HTERT RPE-1 (cell line): ENCODE results near the gene KANSL1L.

Experiments
- in situ Hi-C: fragments of 300-500 bp; cut with MboI; formaldehyde crosslinking; loops from 4 replicates; pipeline ENCODE4 v1.14.3; 2020; ENCODE audit warnings: low sequenced_read_pairs

The KANSL1L gene

DNA sequence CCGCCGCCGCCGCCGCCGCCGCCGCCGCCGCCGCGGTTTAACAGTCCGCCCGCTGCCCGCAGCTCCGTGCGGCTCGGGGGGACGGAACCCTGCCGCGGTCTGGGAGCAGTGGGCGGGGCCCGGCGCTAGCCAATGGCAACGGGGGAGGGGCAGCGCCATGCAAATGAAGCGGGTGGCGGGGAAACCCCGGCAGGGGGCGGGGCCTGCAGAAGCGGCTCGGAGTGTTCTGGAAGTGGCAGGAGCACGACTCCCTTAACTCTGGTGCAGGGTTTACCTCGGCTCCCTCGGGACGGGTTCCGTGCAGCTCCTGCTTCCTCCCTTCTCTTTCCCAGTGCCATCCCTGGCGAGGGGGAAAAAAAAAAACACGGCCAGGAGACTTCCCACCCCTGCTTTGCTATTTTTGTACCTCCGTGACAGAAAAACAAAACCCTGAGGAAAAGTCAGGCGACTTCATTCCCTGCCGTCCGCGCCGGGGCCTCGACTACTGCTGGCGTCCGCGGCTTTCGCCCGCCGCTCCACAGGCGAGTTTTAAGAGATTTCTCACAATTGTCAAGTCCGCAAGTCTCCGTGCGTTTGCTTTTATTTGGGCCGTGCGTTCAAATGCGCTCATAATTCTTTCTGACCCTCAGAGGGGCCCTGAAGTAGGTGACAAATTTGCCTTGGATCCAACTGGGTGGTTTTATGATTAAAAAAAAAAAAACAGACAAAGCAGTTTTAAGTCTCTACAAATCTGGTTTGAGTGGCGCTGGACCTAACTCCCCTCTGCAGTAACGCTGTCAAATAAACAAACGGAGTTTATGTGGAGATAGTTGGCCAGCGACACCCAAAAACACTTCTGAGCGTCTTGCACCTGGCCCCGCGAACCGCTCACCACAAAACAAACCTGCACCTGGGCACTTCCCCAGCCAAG, at the start of gene KANSL1L:
Gene KANSL1L (minus strand): TSS at position 101 of the 910 bp plus-strand sequence. CDS start 16,827 bp downstream, outside the sequence.
- in situ Hi-C loops = no loop called here

- in situ Hi-C loops = no loop called here
Observed at GRCh38 chr2:210215120-210215519, 43.9 kb upstream of the KANSL1L start.

GRCh38 chr2:210210185-210210584, 39.0 kb upstream of the KANSL1L start:
- in situ Hi-C loops = no loop called here

DNA sequence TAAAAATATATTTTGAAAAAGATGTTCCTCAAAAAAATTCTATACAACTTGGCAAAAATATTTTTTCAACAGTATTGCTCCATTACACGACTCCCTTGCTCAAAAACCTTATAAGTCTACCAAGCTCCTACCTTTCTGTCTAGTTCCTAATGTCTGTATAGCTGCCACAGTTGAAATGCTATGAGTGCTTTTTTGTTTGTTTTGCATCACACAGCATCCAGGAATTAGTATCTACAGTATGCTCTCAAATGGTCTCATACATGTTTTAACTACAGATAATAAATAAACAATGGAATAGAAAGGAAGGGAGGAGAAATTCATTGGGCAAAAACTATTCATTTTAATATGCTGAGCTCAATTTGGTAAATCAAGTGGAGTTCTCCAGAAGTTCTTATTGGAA, 36.7 kb upstream of the KANSL1L start:
- in situ Hi-C loops = no loop called here

GRCh38 chr2:210203558-210203957, 32.3 kb upstream of the KANSL1L start:
- in situ Hi-C loops = no loop called here

GRCh38 chr2:210203147-210203546, 31.9 kb upstream of the KANSL1L start:
- in situ Hi-C loops = no loop called here

DNA sequence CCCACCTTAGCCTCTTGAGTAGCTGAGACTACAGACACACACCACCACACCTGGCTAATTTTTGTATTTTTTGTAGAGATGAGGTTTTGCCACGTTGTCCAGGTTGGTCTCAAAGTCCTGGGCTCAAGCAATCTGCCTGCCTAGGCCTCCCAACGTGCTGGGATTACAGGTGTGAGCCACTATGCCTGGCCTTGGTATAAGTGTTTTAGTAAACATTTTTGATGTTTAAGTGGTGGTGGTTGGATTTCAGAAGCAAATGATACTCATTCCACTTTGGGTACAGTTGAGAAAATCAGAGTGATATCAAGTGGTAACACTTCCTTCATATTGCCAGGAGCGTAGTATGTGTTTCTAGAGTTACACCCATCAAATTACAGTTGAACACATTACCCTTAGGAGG, 28.6 kb upstream of the KANSL1L start:
- in situ Hi-C loops = loop anchor here (25.0 kb wide), 1 partner anchor 263 kb away; no protein-coding TSS in a partner anchor

- in situ Hi-C loops = loop anchor here (25.0 kb wide), 1 partner anchor 262 kb away; no protein-coding TSS in a partner anchor
Observed at GRCh38 chr2:210199186-210199765, 28.1 kb upstream of the KANSL1L start.

DNA sequence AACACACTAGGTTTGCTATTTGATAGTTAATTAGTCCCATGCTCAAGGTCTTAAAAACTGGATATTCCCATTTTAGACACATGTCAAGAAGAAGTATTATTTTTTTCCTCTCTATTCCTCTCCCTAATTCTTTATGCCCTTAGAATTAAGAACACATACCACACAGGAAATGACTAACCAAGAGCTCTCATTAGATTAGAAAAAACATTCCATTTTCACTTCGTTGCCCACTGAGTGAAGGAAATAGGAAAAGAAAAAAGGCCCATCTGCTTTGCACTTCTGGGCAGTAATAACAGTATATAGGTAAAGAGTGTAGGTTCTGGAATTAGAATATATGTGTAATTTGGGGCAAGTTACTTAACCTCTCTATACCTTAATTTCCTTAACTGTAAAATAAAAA, 27.1 kb upstream of the KANSL1L start:
- in situ Hi-C loops = loop anchor here (25.0 kb wide), 1 partner anchor 261 kb away; no protein-coding TSS in a partner anchor

GRCh38 chr2:210197720-210198119, 26.5 kb upstream of the KANSL1L start:
- in situ Hi-C loops = loop anchor here (25.0 kb wide), 1 partner anchor 260 kb away; no protein-coding TSS in a partner anchor

DNA sequence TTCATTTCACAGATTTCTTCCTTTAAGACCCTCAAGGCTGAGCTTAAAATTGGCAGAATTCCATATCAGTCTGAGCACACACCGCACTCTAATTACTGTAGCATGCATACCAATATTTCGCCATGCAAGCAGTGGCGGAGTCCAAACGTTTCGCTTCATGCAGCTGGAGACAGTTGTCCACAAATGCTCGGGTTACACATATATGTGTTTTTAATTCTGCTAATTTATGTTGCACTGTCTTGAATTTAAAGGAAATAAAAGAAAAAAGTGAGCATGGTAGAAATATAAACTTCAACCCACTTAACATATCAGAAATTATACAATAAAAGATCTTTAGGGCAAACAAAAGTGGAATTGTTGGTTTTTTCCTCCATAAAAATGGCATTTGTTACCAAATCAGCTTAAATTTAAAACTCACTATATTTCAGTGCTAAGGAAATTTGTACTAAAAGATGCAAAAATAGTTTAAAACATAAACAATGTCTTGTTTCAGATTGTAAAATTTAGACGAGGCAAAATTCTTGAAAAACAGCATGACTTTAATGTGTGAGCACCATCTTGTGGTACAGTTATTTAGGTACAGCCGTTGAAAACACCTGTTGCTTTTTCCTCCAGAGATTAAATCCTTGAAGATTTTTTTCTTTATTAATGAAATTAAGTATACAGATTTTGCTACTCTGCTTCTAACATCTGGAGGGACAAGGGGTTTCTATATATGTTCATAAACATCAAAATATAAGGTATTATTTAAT, 24.1 kb upstream of the KANSL1L start:
- in situ Hi-C loops = loop anchor here (25.0 kb wide), 1 partner anchor 258 kb away; no protein-coding TSS in a partner anchor

GRCh38 chr2:210190345-210190744, 19.1 kb upstream of the KANSL1L start:
- in situ Hi-C loops = loop anchor here (25.0 kb wide), 1 partner anchor 253 kb away; no protein-coding TSS in a partner anchor

GRCh38 chr2:210189452-210190138, 18.4 kb upstream of the KANSL1L start:
- in situ Hi-C loops = loop anchor here (25.0 kb wide), 1 partner anchor 252 kb away; no protein-coding TSS in a partner anchor

- in situ Hi-C loops = loop anchor here (25.0 kb wide), 1 partner anchor 251 kb away; no protein-coding TSS in a partner anchor
Observed at GRCh38 chr2:210188755-210189154, 17.5 kb upstream of the KANSL1L start.

DNA sequence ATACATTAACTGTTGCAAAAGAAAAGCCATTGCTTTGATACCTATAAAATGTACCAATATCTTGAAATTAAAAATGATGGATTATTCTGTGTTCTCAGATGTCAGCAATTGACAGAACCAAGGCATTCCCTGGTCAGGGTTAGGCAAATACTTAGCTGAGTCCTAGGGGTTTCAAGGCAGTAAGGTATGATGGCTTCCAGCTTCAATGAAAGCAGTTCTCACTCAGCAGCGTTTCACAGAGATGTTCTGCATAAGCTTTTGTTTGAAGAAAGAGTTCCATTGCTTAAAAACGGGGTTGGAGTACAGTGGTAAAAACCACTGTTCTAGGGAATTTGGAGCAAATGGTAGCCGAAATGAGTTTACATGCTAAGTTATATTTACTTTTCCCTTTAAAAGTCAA, 17.0 kb upstream of the KANSL1L start:
- in situ Hi-C loops = loop anchor here (25.0 kb wide), 1 partner anchor 251 kb away; no protein-coding TSS in a partner anchor

DNA sequence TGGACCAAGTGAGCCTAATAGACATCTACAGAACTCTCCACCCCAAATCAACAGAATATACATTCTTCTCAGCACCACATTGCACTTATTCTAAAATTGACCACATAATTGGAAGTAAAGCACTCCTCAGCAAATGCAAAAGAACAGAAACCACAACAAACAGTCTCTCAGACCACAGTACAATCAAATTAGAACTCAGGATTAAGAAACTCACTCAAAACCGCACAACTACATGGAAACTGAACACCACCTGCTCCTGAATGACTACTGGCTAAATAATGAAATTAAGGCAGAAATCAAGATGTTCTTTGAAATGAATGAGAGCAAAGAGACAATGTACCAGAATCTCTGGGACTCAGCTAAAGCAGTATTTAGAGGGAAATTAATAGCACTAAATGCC, 12.7 kb upstream of the KANSL1L start:
- in situ Hi-C loops = loop anchor here (25.0 kb wide), 1 partner anchor 247 kb away; no protein-coding TSS in a partner anchor

DNA sequence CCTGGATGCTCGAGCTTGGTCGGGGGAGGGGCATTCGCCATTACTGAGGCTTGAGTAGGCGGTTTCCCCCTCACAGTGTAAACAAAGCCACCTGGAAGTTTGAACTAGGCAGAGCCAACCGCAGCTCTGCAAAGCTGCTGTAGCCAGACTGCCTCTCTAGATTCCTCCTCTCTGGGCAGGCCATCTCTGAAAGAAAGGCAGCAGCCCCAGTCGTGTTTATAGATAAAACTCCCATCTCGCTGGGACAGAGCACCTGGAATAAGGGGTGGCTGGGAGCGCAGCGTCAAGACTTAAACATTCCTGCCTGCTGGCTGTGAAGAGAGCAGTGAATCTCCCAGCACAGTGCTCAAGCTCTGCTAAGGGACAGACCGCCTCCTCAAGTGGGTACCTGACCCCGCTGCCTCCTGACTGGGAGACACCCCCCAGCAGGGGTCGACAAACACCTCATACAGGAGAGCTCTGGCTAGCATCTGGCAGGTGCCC, 10.4 kb upstream of the KANSL1L start:
- in situ Hi-C loops = loop anchor here (25.0 kb wide), 1 partner anchor 244 kb away; no protein-coding TSS in a partner anchor

- in situ Hi-C loops = loop anchor here (25.0 kb wide), 1 partner anchor 244 kb away; no protein-coding TSS in a partner anchor
Observed at GRCh38 chr2:210181033-210181605, 9.9 kb upstream of the KANSL1L start.

DNA sequence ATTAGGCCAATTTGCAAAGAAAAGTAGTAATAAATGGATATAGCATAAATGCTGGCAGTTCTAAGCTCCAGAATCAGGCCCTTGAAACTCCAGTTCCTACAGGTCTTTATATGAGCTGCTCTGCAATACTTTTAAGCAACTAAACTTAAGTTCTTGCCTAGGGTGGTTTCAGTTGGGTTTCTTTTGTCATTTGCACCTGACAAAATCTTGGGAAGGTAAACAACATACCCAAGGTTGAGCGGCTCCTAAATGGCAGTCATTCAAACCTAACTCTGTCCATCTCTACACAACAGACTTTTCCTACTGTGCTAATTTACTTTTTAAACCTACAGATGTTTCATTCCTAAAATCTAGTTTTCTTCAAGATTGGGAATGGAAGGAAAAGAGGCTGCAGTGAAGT, 9.3 kb upstream of the KANSL1L start:
- in situ Hi-C loops = loop anchor here (25.0 kb wide), 1 partner anchor 243 kb away; no protein-coding TSS in a partner anchor
